Activated effector memory CD4-positive, alpha-beta T cell treated with Interleukin-2 at 50 U/mL for 16 hours (primary cell): Measurements from ENCODE around the gene SLC15A4.
"Not testable (repeated sequence)": the region's sequence is repeated elsewhere in the genome, so short reads cannot be mapped to it uniquely, and the experiment has no call there.

Experiments used
- DNase-seq: peaks from one replicate; pipeline ENCODE4 v3.0.0-alpha.2; 2020

Gene SLC15A4

DNA sequence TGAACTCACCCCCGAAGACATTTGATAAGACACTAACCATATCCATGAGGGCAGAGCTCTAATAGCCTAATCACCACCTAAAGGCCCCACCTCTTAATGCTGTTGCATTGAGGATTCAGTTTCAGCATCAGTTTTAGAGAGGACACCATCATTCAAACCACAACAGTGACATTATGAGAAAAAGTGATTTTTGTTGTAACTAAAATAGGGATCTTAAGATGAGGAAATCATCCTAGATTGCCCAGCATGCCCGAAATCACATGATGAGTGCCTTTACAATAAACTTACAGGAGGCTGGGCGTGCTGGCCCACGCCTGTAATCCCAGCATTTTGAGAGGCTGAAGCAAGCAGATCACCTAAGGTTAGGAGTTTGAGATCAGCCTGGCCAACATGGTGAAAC is 19.8 kb upstream of the SLC15A4 start:
- DNase-seq = no peak

DNA sequence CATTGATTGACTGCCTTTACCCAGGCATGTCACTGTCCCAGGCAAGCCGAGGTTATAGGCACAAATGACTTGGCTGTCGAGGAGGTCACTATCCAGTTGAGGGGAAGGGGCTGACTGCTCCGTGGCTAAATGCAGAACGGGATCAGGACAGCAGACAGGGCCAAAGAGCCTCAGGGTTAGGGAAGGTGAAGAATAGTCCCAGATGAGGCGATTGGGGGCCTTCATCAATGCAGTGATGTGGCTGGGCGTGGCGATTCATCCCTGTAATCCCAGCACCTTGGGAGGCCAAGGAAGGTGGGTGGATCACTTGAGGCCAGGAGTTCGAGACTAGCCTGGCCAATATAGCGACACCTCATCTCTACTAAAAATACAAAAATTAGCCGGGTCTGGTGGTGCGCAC is 18.8 kb upstream of the SLC15A4 start:
- DNase-seq = no peak

DNA sequence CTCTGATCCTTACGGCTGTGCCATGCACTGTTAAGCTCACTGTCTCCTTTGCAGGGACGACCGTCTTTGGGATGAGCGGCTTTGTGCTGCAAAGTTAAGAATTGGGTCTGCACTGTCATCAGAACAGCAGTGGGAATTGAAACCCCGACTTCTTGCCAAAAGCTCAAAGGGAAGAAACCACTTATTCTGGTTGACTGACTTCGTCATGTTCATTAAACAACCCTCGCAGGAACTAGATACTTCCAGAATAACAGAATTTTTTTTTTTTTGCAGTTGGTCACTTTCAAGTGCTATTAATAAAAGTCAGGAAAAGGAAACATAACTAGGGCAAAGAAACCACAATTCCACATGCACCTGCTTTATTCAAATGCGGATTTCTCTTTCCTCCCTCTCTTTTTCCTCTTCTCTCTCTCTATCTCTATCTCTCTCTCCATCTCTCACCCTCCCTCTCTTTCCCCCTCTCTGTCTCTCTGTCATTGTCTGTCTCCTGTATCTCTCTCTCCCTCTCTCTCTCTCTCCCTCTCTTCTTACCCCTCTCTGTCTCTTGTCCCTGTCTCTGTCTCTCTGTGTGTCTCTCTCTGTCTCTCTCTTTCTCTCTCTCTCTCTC is 17.2 kb upstream of the SLC15A4 start:
- no peak for DNase-seq

DNA sequence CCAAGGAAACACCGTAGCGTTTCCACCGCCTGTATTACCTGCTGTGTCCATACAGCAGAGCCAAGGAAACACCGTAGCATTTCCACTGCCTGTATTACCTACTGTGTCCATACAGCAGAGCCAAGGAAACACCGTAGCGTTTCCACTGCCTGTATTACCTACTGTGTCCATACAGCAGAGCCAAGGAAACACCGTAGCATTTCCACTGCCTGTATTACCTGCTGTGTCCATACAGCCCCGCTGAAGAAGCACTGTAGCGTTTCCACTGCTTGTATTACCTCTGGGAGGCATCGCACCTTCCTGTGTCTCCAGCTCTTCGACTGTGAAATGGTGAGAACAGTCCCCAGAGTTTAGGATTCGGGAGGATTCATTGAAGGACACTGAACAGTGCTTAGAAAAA is 16.1 kb upstream of the SLC15A4 start:
- DNase-seq = not testable (repeated sequence)

DNA sequence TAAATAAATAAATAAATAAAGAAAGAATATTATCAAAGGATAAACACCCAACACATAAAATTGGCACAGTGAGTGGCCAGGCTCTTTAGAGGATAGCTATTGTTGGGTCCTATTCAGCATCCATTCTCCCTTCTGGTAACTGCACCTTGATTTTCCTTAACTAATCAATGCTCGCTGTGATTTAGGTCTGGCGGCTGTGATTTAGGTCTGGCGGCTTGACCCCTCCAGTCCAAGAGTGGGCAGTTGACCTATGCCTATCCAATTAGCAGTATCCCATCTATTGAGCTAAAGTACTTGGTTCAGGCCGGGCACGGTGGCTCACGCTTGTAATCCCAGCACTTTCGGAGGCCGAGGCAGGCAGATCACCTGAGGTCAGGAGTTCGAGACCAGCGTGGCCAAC is 9.7 kb upstream of the SLC15A4 start:
- no peak for DNase-seq

DNA sequence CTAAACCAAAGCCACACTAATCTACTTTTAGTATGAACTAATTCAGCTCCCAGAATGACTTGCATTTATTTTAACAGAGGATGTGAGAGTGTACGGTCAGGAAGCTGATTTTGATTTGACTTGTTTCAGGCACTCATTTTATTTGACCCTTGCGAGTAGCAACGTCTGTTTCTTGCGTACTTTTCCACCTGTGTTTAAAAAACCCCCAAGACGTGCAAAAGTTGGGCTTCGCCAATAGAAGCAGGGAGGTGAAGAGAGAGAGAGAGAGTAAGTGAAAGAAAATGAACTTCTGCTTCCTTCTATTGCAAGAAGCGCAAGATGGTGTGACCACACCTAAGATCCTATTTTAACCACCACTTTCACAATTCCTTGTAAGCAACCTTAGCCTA is 6.7 kb upstream of the SLC15A4 start:
- no peak for DNase-seq

DNA sequence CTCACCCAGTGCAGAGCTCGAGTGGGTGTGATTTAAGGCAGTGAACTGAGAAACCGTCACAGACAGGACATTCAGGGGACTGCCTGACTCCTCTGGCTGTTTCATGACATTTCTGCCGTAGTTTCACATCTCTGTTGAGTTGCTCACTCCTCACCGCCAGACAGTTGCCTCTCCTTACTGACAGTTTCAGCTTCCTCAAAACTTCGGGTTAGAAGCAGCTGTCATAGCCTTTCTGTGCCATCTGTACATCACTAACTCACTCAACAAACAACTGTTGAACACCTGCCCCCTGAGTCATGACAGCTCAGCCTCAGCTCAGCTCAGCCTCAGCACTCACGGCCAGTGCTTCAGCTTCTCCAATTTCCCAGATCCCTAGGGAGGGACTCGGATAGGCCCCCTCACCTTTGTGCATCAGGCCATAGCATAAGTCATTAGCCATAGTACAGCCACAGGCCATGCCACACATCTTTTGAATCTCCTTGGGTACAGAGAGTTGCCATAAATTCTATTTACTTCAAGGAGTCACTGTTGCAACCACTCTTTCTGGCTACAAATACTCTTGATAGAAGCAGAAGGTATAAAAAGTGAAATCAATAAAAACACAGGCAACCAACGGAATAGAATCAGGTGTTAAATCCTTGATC is 6.2 kb upstream of the SLC15A4 start:
- DNase-seq = no peak

DNA sequence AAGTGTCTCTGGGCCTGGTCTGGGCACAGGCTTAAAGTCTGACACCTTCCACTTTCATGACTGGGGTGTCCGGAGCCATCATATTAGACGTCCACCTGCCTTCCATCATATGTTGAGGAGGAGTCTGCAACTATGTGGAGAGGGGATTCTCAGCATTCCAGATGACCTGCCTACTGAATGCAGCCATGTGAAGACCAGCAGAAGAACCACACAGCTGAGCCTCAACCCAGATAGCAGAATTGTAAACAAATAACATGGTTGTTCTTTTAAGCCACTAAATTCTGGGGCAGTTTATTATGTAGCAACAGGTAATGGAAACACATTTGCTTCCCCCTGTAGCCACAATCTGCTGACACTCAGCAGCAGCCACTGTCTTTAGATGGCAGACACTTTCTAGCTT is 4.0 kb upstream of the SLC15A4 start:
- DNase-seq = no peak

DNA sequence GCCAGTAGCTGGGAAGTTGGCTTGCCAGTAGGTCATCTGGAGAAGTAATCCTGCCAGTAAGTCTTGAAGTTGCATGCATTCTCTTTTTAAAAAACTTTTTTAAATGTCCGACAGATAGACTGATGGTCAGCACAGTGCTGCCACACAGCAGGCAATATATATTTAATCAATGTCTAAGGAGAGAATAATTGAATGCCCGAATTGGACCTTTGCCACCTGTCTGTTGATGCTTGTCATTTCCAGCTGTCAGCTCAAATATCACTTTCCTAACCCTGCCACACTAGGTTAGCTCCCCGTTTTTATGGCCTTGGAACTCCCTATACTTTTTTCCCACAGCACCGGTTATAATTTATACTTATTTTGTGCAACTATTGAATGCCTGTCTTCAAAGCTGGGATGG is 2.1 kb upstream of the SLC15A4 start:
- DNase-seq = no peak

DNA sequence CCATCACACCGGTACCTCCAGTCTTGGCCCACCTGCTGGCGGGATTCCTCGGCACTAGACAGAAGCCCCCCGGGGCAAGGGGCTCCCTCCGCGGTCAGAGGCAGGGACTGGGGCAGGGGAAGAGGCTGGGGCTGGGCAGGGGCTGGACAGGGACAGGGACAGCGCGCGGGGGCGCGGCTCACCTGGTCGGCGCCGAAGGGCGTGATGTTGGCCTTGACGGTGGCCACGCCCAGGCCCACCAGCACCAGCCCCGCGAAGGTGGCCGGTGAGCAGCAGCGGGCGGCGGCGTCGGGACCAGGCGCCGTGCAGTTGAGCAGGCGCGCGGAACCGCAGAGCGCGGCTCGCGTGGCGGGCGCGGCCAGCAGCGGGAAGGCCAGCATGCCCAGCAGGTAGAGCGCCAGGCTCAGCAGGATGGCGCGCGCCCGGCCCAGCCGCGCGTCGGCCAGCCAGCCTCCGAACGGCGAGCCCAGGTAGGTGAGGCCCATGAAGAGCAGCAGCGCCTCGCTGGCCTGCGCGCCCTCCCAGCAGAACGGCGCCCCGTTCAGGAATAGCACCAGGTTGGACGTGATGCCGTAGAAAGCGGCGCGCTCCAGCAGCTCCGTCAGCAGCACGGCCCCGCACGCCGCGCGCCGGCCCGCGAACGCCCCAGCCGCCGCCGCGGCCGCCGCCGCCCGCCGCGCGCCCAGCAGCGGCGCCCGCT is 392 bp downstream of the SLC15A4 start:
- DNase-seq = no peak

DNA sequence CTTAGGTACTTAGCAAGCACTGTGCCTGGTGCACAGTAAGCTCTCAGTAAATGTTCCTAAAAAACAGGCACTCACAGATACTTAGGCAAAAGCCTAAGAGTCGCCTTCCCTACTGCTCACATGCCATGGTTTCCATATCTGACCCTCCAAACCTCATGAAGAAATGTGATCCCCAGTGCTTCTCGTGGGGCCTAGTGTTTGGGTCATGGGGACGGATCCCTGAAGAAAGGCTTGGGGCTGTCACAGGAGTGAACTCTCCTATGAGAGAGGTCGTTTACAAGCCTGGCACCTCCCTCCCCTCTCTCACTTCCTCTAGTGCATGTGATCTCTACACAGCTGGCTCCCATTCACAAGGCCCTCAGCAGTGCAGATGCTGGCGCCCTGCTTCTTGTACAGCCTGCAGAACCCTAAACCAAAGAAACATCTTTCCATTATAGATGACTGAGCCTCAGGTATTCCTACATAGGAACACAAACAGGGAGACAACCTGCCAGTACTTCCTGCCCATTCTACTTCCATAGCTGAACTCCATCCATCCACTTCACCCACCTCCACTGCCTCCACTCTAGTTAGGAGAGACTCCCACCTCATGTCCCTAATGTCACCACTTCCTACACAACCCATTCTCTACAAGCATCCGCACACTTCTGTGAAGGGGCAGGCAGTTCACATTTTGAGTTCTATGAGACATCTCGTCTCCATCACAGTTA is 2.9 kb downstream of the SLC15A4 start:
- no peak for DNase-seq

DNA sequence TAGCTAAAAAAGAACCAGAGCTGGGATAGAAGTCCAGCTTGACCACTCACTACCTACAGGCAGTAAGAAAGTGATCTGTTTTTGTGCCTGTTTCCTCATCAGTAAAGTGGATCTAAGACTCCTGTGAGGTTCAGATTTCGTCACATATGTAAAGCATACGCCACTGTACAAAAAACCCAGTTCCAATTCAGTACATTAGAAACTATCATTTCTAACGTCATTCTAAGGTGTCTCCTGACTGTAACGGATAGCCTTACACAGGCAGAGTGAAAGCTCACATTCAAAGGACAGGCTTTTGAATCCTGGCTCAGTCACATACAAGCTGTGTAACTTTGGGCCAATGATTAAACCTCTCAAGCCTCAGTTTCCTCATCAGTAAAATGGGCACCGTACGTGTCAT is 3.5 kb downstream of the SLC15A4 start:
- no peak for DNase-seq

DNA sequence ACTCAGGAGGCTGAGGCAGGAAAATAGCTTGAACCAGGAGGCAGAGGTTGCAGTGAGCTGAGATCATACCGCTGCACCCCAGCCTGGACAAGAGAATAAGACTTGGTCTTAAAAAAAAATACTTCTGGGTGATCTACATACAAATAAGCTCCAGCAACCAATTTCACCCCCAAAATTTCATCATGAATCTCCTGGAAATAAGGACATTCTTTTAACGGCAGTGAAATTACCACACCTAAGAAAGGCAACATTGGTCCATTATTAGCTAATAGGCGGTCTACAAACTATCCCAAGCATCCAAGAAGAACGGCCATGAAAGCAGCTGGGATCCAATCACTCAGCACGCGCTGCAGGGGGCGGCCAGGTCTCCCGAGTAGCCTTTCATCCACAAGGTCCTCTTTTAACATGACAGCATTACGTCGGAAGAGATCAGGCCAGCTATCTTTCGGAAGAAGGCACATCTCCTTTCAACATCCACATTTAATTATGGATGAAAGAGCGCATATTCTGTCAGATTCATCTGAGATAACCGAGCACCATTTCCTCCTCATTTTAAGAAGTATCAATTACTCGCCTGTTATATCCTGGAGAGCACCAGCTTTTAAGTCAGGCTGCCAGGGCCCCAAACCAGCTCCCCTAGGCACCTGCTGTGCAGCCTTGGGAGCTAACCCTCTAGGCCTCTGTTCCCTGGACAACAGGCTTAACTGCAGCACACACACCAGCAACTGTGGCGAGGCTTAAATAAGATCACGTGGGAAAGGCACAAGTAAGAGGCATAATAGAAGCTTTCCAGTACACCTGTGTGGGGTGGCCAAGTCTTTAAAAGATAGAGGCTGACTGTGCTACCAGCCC is 4.2 kb downstream of the SLC15A4 start:
- no peak for DNase-seq

DNA sequence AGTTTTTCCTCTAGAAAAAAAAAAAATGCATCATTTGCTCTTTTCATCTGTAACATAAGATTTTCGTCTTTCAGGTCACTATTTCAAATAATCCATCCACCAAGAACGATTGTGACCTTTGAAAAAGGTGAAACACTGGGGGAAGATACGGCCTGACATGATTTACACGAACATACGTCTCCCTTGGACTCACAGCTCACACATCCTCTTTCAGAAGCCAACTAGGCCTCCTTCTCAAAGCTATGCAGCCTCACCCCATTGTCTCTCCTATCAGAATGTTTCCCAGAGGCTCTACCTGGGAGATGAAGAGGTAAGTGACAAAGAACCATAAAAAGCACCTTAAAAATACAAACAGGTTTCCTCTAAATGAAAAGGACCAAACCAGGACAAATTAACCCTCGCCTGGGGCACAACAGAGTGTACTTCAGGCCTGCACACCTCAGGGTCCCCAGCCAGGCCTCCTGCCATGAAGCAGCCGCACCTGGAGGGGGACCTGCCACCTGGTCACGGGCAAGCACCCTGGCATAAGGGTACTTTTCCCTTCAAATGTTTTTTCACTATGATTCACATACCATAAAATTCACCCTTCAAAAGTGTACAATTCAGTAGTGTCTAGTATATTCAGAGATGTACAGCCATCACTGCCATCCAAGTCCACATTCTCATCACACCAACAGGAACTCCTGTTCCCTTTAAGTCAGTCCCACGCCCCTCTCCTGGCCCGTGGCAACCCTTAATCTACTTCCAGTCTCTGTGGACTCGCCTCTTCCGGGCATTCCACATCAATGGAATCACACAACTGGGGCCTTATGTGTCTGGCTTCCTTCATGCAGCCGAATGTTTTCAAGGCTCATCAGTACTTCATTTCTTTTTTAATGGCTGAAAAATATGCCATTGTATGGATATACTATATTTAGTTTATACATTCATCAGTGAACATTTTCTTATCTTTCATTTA is 5.4 kb downstream of the SLC15A4 start:
- DNase-seq = no peak

DNA sequence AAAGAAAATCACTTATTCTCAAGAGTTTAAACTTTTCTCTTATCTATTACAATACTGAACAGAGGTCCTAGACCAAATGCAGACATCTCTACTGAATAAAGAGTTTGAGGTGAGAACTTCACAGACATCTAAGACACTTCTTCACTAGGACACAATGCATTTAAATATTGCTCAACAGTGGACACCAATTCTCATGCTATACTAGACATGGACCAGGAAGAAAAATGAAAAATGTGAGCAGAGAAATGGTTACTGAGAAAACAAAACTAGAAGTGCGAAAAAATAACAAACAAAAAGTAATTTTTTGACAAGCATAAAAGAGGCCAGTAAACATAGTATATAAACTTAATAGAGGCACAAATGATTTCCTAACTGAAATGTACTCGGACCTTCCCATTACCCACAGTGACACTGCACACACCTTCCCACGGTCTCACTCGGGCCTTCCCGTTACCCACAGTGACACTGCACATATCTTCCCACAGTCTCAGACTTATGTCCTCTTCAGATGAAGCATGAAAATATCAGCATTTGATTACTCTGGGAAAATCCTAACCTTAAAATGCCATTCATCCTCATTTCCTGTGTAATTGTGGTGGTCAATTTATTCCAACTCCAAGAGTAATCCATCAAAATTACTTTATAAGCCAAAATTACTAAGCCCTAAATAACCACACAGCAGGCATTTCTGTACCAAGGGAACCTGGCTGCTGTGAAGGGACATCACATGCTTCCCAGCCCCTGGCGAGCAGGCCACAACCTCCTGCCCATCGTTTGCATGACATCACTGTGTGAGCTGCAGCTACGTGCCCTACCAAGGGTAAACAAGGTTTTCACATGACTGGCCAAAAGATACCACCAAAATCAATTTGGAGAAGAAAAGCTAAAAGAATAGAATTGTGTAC is 6.4 kb downstream of the SLC15A4 start:
- DNase-seq = no peak

DNA sequence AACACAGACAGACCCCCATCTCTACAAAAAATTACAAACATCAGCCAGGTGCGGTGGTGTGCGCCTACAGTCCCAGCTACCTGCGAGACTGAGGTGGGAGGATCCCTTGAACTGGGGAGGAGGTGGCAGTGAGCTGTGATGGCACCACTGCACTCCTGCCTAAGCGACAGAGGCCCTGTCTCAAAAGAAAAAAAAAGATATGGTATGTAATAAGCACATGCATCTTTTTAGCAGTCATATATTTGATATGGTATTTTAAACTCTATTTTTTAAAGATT is 7.2 kb downstream of the SLC15A4 start:
- DNase-seq = no peak

DNA sequence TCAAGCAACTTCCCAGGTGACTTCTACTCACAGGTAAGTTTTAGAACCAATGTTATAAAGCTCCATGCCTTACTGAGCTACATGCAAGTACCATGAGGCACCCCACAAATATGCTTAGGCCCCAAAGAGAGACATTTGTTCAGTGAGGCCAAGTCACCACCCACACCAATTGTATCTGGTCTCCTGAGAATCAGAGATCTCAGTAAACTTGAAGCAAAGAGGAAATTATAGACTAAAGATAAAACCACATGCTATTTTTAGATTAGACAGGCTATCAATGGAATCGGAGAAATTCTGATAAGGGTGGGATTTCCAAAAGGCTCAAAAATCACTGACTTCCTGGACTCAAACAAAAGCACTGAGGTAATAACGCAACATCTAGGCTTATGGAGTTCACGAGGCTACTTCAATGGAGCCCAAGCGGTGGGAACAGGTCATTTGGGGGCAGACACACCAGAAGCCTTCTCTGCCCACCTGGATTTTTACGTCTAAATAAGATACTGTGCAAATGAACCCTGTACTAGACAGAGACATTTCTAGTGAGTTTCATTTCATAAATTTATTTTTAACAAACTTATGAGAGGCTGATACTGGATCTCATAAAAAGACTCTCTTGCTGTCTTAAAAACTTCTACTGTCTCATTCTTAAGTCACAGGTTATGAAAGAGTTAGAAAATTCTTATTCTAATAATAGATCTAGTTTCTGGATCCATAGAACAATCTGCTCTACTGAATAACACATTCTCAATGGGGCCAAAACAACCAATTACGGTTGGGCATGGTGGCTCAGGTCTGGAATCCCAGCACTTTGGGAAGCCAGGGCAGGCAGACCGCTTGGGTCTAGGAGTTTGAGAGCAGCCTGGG is 7.7 kb downstream of the SLC15A4 start:
- no peak for DNase-seq

DNA sequence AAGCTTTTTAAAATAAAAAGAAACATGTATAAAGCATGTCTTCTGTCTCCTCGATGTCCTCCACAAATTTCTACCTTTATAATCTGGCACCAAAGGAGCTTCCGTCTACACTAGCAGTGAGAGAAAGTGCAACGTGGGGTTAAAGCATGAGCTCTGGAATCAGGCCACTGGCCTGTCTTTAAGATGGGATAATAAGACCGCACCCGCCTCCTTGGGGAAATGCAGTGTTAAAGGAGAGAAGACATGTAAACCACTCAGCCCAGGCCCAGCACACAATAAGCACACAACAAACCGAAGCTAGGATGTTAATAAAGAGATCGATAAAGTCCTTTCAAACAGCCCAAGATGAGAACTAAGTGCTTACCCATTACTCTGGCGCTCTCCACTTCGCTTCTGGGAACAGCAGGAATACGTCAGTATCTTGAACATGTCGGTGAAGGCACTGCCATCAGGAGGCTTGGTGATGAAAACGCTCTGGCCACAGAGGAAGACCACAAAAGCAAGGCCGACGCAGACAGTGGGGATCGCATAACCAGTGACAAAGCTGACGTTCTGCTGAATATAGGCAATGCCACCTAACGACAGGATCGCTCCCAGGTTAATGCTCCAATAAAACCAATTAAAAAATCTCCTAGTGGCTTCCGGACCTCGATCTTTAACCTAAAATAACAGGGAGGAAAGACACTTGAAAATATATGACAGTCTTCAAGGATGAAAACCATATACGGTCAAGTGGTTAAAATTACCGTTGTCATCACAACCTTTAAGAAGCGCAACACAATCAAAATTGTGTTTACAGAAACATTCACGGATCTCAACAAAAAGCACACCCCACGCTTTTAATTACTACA is 9.1 kb downstream of the SLC15A4 start:
- DNase-seq = no peak

DNA sequence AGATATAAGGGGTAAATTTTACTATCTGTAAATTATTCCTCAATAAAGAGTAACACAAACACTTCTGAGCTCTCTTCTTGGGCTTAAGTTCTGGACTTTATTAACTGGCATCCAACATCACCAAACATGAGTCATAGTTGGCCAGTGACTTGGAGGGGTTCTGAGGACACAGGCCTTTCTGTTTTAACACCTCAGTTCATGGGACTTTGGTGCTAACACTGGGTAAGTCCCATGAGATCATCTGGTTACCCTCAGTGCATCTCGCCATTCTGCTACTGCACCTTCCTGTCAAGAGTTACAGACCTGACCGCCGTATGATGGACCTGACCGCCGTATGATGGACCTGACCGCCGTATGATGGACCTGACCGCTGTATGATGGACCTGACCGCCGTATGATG is 9.9 kb downstream of the SLC15A4 start:
- DNase-seq = no peak
